Prostate gland (tissue), 2 donors: ENCODE measurements around the gene TREX2.

Experiments
- POLR2A ChIP-seq: fragments of 450-650 bp; IDR thresholded peaks from one replicate; pipeline ENCODE4 v1.6.1; 2016; ENCODE audit warnings: antibody characterized with exemption, mild to moderate bottlenecking
- TF ChIP-seq, protein P1 (sequence below), 4 experiments: fragments of 200-600 bp in 2 of 4; fragments of 450-650 bp in 2 of 4; sonication (generic) in 2 of 4; IDR thresholded peaks; 1 replicate in 3 of 4; 2 replicates in 1 of 4; pipeline ENCODE4 v1.5.1; 2016 to 2019; ENCODE audit warnings: antibody characterized with exemption in 4 of 4, mild to moderate bottlenecking in 2 of 4, moderate library complexity in 2 of 4

- TF ChIP-seq, protein P1, sequence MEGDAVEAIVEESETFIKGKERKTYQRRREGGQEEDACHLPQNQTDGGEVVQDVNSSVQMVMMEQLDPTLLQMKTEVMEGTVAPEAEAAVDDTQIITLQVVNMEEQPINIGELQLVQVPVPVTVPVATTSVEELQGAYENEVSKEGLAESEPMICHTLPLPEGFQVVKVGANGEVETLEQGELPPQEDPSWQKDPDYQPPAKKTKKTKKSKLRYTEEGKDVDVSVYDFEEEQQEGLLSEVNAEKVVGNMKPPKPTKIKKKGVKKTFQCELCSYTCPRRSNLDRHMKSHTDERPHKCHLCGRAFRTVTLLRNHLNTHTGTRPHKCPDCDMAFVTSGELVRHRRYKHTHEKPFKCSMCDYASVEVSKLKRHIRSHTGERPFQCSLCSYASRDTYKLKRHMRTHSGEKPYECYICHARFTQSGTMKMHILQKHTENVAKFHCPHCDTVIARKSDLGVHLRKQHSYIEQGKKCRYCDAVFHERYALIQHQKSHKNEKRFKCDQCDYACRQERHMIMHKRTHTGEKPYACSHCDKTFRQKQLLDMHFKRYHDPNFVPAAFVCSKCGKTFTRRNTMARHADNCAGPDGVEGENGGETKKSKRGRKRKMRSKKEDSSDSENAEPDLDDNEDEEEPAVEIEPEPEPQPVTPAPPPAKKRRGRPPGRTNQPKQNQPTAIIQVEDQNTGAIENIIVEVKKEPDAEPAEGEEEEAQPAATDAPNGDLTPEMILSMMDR (IDR thresholded peaks at IDR 0.05): no peak
- TF ChIP-seq POLR2A: no peak
Observed at GRCh38 chrX:153411255-153411987, 34.4 kb downstream of the TREX2 start, which contains the start of gene ZFP92.
